ENCODE data around the gene SMYD3.

Gene SMYD3

DNA sequence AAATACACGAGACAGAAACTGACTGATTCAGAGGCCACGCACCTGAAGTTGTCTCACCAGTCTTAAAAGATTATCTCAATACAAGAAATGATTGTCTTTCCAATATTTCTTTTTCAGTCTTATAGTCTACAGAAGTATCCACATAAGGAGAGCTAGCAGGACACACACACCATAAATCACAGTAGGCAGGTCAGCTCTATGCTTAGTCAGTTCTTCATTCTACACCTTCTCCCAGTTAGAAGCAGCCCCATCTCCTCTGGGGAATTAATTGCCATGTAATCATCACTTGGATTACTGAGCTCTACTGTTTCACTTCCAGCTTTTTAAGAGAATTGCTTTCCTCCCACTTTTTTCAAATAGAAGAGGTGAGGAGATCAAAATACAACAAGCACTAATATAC lies 59.6 kb downstream of the SMYD3 start:
- Mint-ChIP-seq H3K4me3 (no peak overlapping the region), H3K27me3 (ENCODE audit: low read depth, poor library complexity) (no peaks in the 10 kb centered on the region), H3K36me3 (ENCODE audit: low read depth) (peaks cover 3% of the 10 kb centered on the region), H3K9me3 (peaks cover 5% of the 10 kb centered on the region), H3K27ac (peak overlapping the region; percentile 40), H3K4me1 (peaks cover 35% of the 10 kb centered on the region)
- TF ChIP-seq, protein P1, sequence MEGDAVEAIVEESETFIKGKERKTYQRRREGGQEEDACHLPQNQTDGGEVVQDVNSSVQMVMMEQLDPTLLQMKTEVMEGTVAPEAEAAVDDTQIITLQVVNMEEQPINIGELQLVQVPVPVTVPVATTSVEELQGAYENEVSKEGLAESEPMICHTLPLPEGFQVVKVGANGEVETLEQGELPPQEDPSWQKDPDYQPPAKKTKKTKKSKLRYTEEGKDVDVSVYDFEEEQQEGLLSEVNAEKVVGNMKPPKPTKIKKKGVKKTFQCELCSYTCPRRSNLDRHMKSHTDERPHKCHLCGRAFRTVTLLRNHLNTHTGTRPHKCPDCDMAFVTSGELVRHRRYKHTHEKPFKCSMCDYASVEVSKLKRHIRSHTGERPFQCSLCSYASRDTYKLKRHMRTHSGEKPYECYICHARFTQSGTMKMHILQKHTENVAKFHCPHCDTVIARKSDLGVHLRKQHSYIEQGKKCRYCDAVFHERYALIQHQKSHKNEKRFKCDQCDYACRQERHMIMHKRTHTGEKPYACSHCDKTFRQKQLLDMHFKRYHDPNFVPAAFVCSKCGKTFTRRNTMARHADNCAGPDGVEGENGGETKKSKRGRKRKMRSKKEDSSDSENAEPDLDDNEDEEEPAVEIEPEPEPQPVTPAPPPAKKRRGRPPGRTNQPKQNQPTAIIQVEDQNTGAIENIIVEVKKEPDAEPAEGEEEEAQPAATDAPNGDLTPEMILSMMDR (IDR thresholded peaks at IDR 0.05) = no peak
- no peak for DNase-seq

DNA sequence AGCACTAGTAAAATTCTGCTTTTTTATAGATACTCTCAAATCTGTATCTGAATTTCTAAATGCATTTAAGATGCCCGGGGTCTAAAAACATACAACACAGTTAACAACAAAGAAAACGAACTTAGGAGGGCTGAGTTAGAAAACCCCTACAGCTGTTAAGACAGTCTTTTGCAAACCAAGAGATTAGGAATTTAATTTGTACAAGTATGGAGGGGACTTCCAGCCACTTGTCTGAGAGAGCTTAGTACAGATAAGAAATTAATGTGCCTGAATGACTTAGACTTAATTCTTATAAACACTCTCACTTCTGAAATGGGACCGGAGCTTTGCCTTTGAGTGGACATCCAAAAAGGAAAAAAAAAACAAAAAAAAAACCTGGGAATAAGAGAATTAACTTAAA lies 61.6 kb downstream of the SMYD3 start:
- Mint-ChIP-seq H3K9me3 (peaks cover 5% of the 10 kb centered on the region), H3K4me1 (peaks cover 28% of the 10 kb centered on the region), H3K27me3 (ENCODE audit: low read depth, poor library complexity) (peaks cover 4% of the 10 kb centered on the region), H3K4me3 (no peak overlapping the region), H3K27ac (no peak overlapping the region), H3K36me3 (ENCODE audit: low read depth) (peaks cover 3% of the 10 kb centered on the region)
- TF ChIP-seq, protein P1 (IDR thresholded peaks at IDR 0.05) = no peak
- no peak for DNase-seq

DNA sequence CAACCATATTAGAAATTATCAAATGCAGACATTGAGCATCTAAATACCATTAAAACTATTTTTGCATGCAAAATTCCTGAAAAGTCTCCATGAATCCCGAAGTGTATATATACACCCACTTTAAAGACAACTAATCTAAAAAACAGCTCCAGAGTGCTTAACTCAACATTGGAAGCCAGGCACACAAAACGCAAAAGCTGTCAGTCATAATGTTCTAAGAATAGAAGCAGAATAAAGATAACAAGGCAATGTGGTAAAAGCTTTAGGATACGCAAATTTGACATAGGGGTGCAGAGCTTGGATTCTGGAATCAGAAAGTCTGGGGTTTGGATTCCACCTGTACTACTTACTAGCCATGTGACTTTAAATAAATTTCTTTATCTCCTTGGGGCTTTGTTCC lies 62.5 kb downstream of the SMYD3 start:
- no peak for DNase-seq
- TF ChIP-seq, protein P1 (IDR thresholded peaks at IDR 0.05) = no peak
- Mint-ChIP-seq H3K4me1 (peaks cover 22% of the 10 kb centered on the region), H3K9me3 (peaks cover 5% of the 10 kb centered on the region), H3K27ac (no peak overlapping the region), H3K27me3 (ENCODE audit: low read depth, poor library complexity) (peaks cover 4% of the 10 kb centered on the region), H3K36me3 (ENCODE audit: low read depth) (peaks cover 10% of the 10 kb centered on the region), H3K4me3 (no peak overlapping the region)

DNA sequence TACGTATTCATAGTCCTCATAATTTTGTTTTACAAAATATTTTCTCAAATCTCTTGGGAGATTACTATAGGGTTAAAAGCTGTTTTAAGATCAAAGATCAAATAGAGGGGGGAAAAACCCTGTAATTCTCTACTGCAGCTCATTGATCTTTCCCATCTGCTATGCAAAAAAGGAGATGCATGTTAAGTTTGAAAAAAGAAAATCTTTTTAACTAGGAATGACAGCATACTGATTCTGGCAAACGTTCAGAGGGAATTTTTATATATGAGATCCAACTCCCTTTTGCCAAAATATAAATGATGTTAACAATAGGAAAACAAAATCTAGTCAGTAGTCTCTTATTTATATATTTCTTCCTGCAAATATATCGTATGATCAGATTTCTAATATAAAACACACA lies 69.1 kb downstream of the SMYD3 start:
- Mint-ChIP-seq H3K4me1 (no peaks in the 10 kb centered on the region), H3K36me3 (ENCODE audit: low read depth) (peaks cover 28% of the 10 kb centered on the region), H3K27ac (no peak overlapping the region), H3K4me3 (no peak overlapping the region), H3K9me3 (peaks cover 15% of the 10 kb centered on the region), H3K27me3 (ENCODE audit: low read depth, poor library complexity) (peaks cover 4% of the 10 kb centered on the region)
- DNase-seq = no peak
- TF ChIP-seq, protein P1 (IDR thresholded peaks at IDR 0.05) = no peak

DNA sequence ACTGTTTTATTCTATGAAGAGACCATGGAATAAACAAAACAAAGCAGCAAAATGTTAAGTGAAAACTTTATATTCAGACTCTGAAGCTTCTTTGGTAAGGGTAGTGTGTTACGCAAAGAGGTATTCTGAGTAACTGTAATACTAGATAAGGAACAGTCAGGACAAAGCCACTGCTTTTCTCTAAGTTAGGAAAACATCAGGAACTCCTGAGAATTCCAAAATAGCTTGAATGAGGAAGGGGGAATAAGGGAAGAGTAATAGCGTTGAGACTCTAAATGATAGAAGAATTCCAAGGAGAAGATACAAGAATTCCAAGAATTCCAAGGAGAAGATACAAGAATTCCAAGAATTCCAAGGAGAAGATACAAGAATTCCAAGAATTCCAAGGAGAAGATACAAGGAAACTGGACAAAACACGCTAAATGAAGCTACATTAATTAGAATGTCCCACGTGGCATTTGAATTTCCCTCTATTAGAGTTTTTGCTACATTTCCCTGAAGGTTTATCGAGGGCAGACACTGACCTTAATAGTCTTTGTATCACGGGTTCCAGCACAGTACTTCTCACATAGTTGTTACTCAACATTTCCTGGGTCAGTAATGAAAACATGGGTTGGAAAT lies 71.5 kb downstream of the SMYD3 start:
- Mint-ChIP-seq H3K4me3 (no peak overlapping the region), H3K27me3 (ENCODE audit: low read depth, poor library complexity) (no peaks in the 10 kb centered on the region), H3K36me3 (ENCODE audit: low read depth) (peaks cover 34% of the 10 kb centered on the region), H3K27ac (no peak overlapping the region), H3K4me1 (no peaks in the 10 kb centered on the region), H3K9me3 (peaks cover 18% of the 10 kb centered on the region)
- no peak for DNase-seq
- TF ChIP-seq, protein P1 (IDR thresholded peaks at IDR 0.05) = no peak

DNA sequence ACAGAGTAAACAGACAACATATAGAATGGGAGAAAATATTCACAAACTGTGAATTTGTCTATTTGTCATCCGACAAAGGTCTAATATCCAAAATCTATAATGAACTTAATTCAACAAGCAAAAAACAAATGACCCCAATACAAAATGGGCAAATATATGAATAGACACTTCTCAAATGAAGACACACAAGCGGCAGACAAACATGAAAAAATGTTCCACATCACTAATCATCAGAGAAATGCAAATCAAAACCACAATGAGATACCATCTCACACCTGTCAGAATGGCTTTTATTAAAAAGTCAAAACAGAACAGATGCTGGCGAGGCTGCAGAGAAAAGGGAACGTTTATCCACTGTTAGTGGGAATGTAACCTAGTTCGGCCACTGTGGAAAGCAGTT lies 72.7 kb downstream of the SMYD3 start:
- TF ChIP-seq, protein P1 (IDR thresholded peaks at IDR 0.05) = no peak
- no peak for DNase-seq
- H3K27ac Mint-ChIP-seq = no peak overlapping the region
- H3K4me3 Mint-ChIP-seq = no peak overlapping the region
- H3K36me3 Mint-ChIP-seq (ENCODE audit: low read depth) = peaks cover 30% of the 10 kb centered on the region
- no peaks in the 10 kb centered on the region for H3K4me1 Mint-ChIP-seq
- H3K9me3 Mint-ChIP-seq = peaks cover 23% of the 10 kb centered on the region
- H3K27me3 Mint-ChIP-seq (ENCODE audit: low read depth, poor library complexity) = no peaks in the 10 kb centered on the region

Measured in nephron progenitor cell (in vitro differentiated cells).